GM23338 (cell line): ENCODE measurements around the gene ATF1. TPM values are rescaled to one million over a fixed set of nuclear protein-coding genes. Genes with fewer than 3 reads are reported as not detected.

Source experiments
- ATAC-seq: fragments of 200-7000 bp; cut with Tn5 transposase; 3 replicates; pipeline ENCODE4 v1.9.1; 2020
- DNase-seq: peaks from one replicate; pipeline ENCODE4 v3.0.0-alpha.2; 2015; ENCODE audit warnings: low spot score
- H2AFZ ChIP-seq: fragments of 200-600 bp; sonication (generic); 2 replicates; pipeline ENCODE4 v1.8.0; 2016; ENCODE audit warnings: antibody characterized with exemption, mild to moderate bottlenecking, moderate library complexity
- H3F3A ChIP-seq: fragments of 200-600 bp; sonication (generic); replicated peaks from 2 replicates; pipeline ENCODE4 v1.8.0; 2017; ENCODE audit warnings: antibody characterized with exemption, mixed run types, low read depth
- H3K27ac ChIP-seq: fragments of 200-600 bp; sonication (generic); 2 replicates; pipeline ENCODE4 v1.6.1; 2016; ENCODE audit warnings: low read depth
- H3K27me3 ChIP-seq: fragments of 200-600 bp; sonication (generic); 2 replicates; pipeline ENCODE4 v1.8.0; 2016; ENCODE audit warnings: mild to moderate bottlenecking, mixed run types, moderate library complexity; ENCODE audit not compliant: insufficient read depth
- H3K36me3 ChIP-seq: fragments of 200-600 bp; sonication (generic); 2 replicates; pipeline ENCODE4 v1.8.0; 2016; ENCODE audit warnings: mild to moderate bottlenecking; ENCODE audit not compliant: insufficient read depth
- H3K4me1 ChIP-seq: fragments of 200-600 bp; sonication (generic); 2 replicates; pipeline ENCODE4 v1.8.0; 2016; ENCODE audit warnings: mild to moderate bottlenecking, moderate library complexity; ENCODE audit not compliant: insufficient read depth
- H3K4me2 ChIP-seq: fragments of 200-600 bp; sonication (generic); 2 replicates; pipeline ENCODE4 v1.7.1; 2017; ENCODE audit warnings: mixed run types
- H3K4me3 ChIP-seq: fragments of 200-600 bp; sonication (generic); 2 replicates; pipeline ENCODE4 v1.6.1; 2016; ENCODE audit warnings: mixed run types
- H3K79me2 ChIP-seq: fragments of 200-600 bp; sonication (generic); replicated peaks from 2 replicates; pipeline ENCODE4 v1.8.0; 2017; ENCODE audit warnings: mild to moderate bottlenecking; ENCODE audit not compliant: insufficient read depth
- H3K9me2 ChIP-seq: fragments of 200-600 bp; sonication (generic); 2 replicates; pipeline ENCODE4 v1.8.0; 2017; ENCODE audit not compliant: insufficient read depth
- H4K20me1 ChIP-seq: fragments of 200-600 bp; sonication (generic); replicated peaks from 2 replicates; pipeline ENCODE4 v1.8.0; 2017; ENCODE audit warnings: mild to moderate bottlenecking; ENCODE audit not compliant: insufficient read depth
- H3K27ac Mint-ChIP-seq: 2 replicates; pipeline ENCODE4 v1.8.0; 2020; ENCODE audit warnings: inconsistent platforms, mild to moderate bottlenecking, moderate library complexity, mixed read lengths
- H3K27me3 Mint-ChIP-seq: 3 replicates; pipeline ENCODE4 v1.8.0; 2022; ENCODE audit warnings: low read depth, mild to moderate bottlenecking, moderate library complexity, mixed read lengths, inconsistent platforms; ENCODE audit not compliant: insufficient read depth, poor library complexity
- H3K36me3 Mint-ChIP-seq: 3 replicates; pipeline ENCODE4 v1.8.0; 2021; ENCODE audit warnings: low read depth, mild to moderate bottlenecking, inconsistent platforms, moderate library complexity, mixed read lengths
- H3K4me1 Mint-ChIP-seq: 3 replicates; pipeline ENCODE4 v1.8.0; 2020; ENCODE audit warnings: mild to moderate bottlenecking, inconsistent platforms, mixed read lengths
- H3K4me3 Mint-ChIP-seq: 3 replicates; pipeline ENCODE4 v1.8.0; 2021; ENCODE audit warnings: moderate library complexity, mild to moderate bottlenecking, inconsistent platforms, mixed read lengths
- H3K9me3 Mint-ChIP-seq: 3 replicates; pipeline ENCODE4 v1.8.0; 2020; ENCODE audit warnings: moderate library complexity, mild to moderate bottlenecking, inconsistent platforms, mixed read lengths
- CREB1 ChIP-seq: fragments of 250-450 bp; sonication (Bioruptor Pico); IDR thresholded peaks from 2 replicates; pipeline ENCODE4 v1.5.0; 2020; ENCODE audit warnings: low read depth, mild to moderate bottlenecking, moderate library complexity
- EZH2 ChIP-seq: fragments of 200-600 bp; sonication (generic); IDR thresholded peaks from one replicate; pipeline ENCODE4 v1.8.0; 2017; ENCODE audit warnings: antibody characterized with exemption, mild to moderate bottlenecking, low read depth; ENCODE audit not compliant: unreplicated experiment
- EZH2phosphoT487 ChIP-seq: fragments of 200-600 bp; sonication (generic); IDR thresholded peaks from one replicate; pipeline ENCODE4 v1.8.1; 2018; ENCODE audit warnings: antibody characterized with exemption; ENCODE audit not compliant: unreplicated experiment
- JUNB ChIP-seq: IDR thresholded peaks from one replicate; pipeline ENCODE4 v1.6.1; 2016; ENCODE audit warnings: antibody characterized with exemption; ENCODE audit not compliant: unreplicated experiment
- NANOG ChIP-seq: IDR thresholded peaks from 2 replicates; pipeline ENCODE4 v1.6.1; 2016; ENCODE audit warnings: antibody characterized with exemption, borderline replicate concordance
- POLR2AphosphoS5 ChIP-seq: IDR thresholded peaks from 2 replicates; pipeline ENCODE4 v1.6.1; 2016; ENCODE audit warnings: antibody characterized with exemption, low read depth
- STAT1 ChIP-seq: IDR thresholded peaks from one replicate; pipeline ENCODE4 v1.6.1; 2016; ENCODE audit warnings: antibody characterized with exemption; ENCODE audit not compliant: unreplicated experiment
- ZNF114 ChIP-seq: fragments of 250-450 bp; sonication (Bioruptor Pico); IDR thresholded peaks from 2 replicates; pipeline ENCODE4 v1.5.0; 2020; ENCODE audit warnings: mild to moderate bottlenecking, moderate library complexity
- ZNF331 ChIP-seq: fragments of 250-450 bp; sonication (Bioruptor Pico); IDR thresholded peaks from 2 replicates; pipeline ENCODE4 v1.5.0; 2020; ENCODE audit warnings: low read depth, mild to moderate bottlenecking, moderate library complexity
- polyA plus RNA-seq: library from polyadenylated mRNA; unstranded; fragments of >200 nt; fragmentation: Nextera tagmentation; extraction: Ambion mirVana; gene quantifications from 2 replicates; pipeline ENCODE4 v1.2.1, GENCODE V29; 2016
- total RNA-seq: library from RNA; depleted of rRNA; stranded (reverse); fragments of >200 nt; shearing (Covaris generic); gene quantifications from 2 replicates; pipeline ENCODE4 v1.2.3, GENCODE V29; 2014
- TF ChIP-seq, protein P1 (sequence below): IDR thresholded peaks from one replicate; pipeline ENCODE4 v1.6.1; 2018; ENCODE audit warnings: antibody characterized with exemption; ENCODE audit not compliant: unreplicated experiment
- TF ChIP-seq, protein P2 (sequence below), 2 experiments: fragments of 200-600 bp in 1 of 2; sonication (generic) in 1 of 2; conservative IDR thresholded peaks; 2 replicates each; pipeline versions ENCODE4 v1.5.1 to v1.6.1; 2016 to 2017; ENCODE audit warnings: antibody characterized with exemption in 2 of 2, low read depth in 2 of 2, mild to moderate bottlenecking in 2 of 2, moderate library complexity in 1 of 2
- TF ChIP-seq, protein P3 (sequence below): IDR thresholded peaks from 2 replicates; pipeline ENCODE4 v1.6.1; 2016; ENCODE audit warnings: antibody characterized with exemption

ATF1 gene
- total and polyA plus RNA-seq, 2 experiments from 2014 or later = 17.5 to 22.7 TPM

DNA sequence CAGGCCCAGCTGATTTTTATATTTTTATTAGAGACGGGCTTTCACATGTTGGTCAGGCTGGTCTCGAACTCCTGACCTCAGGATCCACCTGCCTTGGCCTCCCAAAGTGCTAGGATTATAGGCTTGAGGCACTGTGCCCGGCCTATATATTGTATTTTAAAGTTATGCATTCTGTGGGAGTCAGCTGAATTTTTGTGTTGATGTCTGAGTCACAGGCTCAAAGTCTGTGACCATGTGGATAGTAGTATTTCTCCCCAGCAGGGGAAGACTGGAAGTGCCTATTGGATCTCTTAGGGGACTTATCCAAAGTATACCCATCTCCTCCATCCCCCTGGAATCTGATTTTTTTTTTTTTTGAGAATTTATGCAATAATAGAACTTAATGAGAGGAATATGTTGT lies 43.8 kb upstream of the ATF1 start:
- TF ChIP-seq ZNF114 (CRISPR knock-in tag) = no peak
- TF ChIP-seq STAT1 = no peak
- TF ChIP-seq EZH2 = no peak
- TF ChIP-seq, protein P1, sequence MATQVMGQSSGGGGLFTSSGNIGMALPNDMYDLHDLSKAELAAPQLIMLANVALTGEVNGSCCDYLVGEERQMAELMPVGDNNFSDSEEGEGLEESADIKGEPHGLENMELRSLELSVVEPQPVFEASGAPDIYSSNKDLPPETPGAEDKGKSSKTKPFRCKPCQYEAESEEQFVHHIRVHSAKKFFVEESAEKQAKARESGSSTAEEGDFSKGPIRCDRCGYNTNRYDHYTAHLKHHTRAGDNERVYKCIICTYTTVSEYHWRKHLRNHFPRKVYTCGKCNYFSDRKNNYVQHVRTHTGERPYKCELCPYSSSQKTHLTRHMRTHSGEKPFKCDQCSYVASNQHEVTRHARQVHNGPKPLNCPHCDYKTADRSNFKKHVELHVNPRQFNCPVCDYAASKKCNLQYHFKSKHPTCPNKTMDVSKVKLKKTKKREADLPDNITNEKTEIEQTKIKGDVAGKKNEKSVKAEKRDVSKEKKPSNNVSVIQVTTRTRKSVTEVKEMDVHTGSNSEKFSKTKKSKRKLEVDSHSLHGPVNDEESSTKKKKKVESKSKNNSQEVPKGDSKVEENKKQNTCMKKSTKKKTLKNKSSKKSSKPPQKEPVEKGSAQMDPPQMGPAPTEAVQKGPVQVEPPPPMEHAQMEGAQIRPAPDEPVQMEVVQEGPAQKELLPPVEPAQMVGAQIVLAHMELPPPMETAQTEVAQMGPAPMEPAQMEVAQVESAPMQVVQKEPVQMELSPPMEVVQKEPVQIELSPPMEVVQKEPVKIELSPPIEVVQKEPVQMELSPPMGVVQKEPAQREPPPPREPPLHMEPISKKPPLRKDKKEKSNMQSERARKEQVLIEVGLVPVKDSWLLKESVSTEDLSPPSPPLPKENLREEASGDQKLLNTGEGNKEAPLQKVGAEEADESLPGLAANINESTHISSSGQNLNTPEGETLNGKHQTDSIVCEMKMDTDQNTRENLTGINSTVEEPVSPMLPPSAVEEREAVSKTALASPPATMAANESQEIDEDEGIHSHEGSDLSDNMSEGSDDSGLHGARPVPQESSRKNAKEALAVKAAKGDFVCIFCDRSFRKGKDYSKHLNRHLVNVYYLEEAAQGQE = no peak
- no peaks in the 10 kb centered on the region for H3K4me1 Mint-ChIP-seq
- Histone ChIP-seq H3F3A (no peaks in the 10 kb centered on the region; the same call in 1 of the 2 replicates), H3K27ac (no peak overlapping the region), H2AFZ (no peak overlapping the region), H3K9me2 (no peaks in the 10 kb centered on the region), H3K79me2 (no peaks in the 10 kb centered on the region), H4K20me1 (peaks cover 3% of the 10 kb centered on the region; the same call in 1 of the 2 replicates), H3K36me3 (peaks cover 27% of the 10 kb centered on the region), H3K4me1 (no peaks in the 10 kb centered on the region), H3K4me2 (no peak overlapping the region), H3K4me3 (no peak overlapping the region), H3K27me3 (no peaks in the 10 kb centered on the region)
- H3K27me3 Mint-ChIP-seq = no peaks in the 10 kb centered on the region
- no peak for DNase-seq
- H3K9me3 Mint-ChIP-seq = no peaks in the 10 kb centered on the region
- H3K27ac Mint-ChIP-seq = no peak overlapping the region
- H3K4me3 Mint-ChIP-seq = no peak overlapping the region
- H3K36me3 Mint-ChIP-seq = peaks cover 39% of the 10 kb centered on the region
- no peak for ATAC-seq

DNA sequence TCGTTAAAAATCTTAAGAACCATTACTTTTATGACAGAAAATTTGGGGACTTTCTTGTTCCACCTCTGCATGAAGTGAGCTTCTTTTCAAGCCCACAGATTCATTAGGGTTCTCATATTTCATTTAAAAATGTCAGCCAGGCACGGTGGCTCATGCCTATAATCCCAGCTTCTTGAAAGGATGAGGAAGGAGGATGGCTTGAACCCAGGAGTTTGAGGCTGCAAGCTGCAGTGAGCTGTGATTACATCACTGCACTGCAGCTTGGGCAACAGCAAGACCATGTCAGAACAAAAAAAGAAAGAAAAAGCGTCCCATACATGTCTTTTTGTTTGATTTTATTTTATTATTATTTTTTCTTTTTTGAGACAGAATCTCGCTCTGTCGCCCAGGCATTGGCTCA lies 43.4 kb upstream of the ATF1 start:
- no peaks in the 10 kb centered on the region for H3K9me2 ChIP-seq
- H3K4me2 ChIP-seq = no peak overlapping the region
- ATAC-seq (no peak), DNase-seq (no peak)
- H3K27ac ChIP-seq = no peak overlapping the region
- H3K4me3 ChIP-seq = no peak overlapping the region
- H3F3A ChIP-seq = no peaks in the 10 kb centered on the region; the same call in 1 of the 2 replicates
- H3K4me3 Mint-ChIP-seq = no peak overlapping the region
- no peak overlapping the region for H3K27ac Mint-ChIP-seq
- H3K4me1 Mint-ChIP-seq = no peaks in the 10 kb centered on the region
- no peak overlapping the region for H2AFZ ChIP-seq
- H3K4me1 ChIP-seq = no peaks in the 10 kb centered on the region
- H3K9me3 Mint-ChIP-seq = no peaks in the 10 kb centered on the region
- H3K36me3 Mint-ChIP-seq = peaks cover 37% of the 10 kb centered on the region
- H3K36me3 ChIP-seq = peaks cover 23% of the 10 kb centered on the region
- H4K20me1 ChIP-seq = peaks cover 3% of the 10 kb centered on the region; the same call in 1 of the 2 replicates
- H3K27me3 Mint-ChIP-seq = no peaks in the 10 kb centered on the region
- no peaks in the 10 kb centered on the region for H3K79me2 ChIP-seq
- H3K27me3 ChIP-seq = no peaks in the 10 kb centered on the region
- no peak for TF ChIP-seq NANOG
- TF ChIP-seq EZH2phosphoT487 = no peak
- no peak for TF ChIP-seq STAT1
- no peak for TF ChIP-seq ZNF114 (CRISPR knock-in tag)
- TF ChIP-seq CREB1 (CRISPR knock-in tag) = no peak
- no peak for TF ChIP-seq POLR2AphosphoS5
- TF ChIP-seq, protein P1 = no peak
- no peak for TF ChIP-seq JUNB
- TF ChIP-seq, protein P2, sequence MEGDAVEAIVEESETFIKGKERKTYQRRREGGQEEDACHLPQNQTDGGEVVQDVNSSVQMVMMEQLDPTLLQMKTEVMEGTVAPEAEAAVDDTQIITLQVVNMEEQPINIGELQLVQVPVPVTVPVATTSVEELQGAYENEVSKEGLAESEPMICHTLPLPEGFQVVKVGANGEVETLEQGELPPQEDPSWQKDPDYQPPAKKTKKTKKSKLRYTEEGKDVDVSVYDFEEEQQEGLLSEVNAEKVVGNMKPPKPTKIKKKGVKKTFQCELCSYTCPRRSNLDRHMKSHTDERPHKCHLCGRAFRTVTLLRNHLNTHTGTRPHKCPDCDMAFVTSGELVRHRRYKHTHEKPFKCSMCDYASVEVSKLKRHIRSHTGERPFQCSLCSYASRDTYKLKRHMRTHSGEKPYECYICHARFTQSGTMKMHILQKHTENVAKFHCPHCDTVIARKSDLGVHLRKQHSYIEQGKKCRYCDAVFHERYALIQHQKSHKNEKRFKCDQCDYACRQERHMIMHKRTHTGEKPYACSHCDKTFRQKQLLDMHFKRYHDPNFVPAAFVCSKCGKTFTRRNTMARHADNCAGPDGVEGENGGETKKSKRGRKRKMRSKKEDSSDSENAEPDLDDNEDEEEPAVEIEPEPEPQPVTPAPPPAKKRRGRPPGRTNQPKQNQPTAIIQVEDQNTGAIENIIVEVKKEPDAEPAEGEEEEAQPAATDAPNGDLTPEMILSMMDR (conservative IDR thresholded peaks at IDR 0.05; ENCODE audit: low read depth in 2 of 2) = no peak
- TF ChIP-seq ZNF331 (CRISPR knock-in tag) = no peak
- TF ChIP-seq, protein P3, sequence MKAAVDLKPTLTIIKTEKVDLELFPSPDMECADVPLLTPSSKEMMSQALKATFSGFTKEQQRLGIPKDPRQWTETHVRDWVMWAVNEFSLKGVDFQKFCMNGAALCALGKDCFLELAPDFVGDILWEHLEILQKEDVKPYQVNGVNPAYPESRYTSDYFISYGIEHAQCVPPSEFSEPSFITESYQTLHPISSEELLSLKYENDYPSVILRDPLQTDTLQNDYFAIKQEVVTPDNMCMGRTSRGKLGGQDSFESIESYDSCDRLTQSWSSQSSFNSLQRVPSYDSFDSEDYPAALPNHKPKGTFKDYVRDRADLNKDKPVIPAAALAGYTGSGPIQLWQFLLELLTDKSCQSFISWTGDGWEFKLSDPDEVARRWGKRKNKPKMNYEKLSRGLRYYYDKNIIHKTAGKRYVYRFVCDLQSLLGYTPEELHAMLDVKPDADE = no peak
